HepG2 (cell line): ENCODE data around the gene MPC1. TPM values are rescaled to one million over a fixed set of nuclear protein-coding genes. Genes with fewer than 3 reads are reported as not detected.

Experiments
- AGO1 ChIP-seq: fragments of 200-400 bp; formaldehyde crosslinking; IDR thresholded peaks from 2 replicates; pipeline ENCODE4 v1.6.1; 2017; ENCODE audit warnings: mild to moderate bottlenecking, low read depth, low read length, moderate library complexity; ENCODE audit not compliant: poor library complexity, severe bottlenecking
- CBX1 ChIP-seq: IDR thresholded peaks from one replicate; pipeline ENCODE4 v1.6.1; 2016; ENCODE audit warnings: antibody characterized with exemption, low read depth
- EHMT2 ChIP-seq: fragments of 200-600 bp; sonication (generic); IDR thresholded peaks from 2 replicates; pipeline ENCODE4 v1.7.0; 2017; ENCODE audit warnings: antibody characterized with exemption, low read depth, low read length, borderline replicate concordance
- FLYWCH1 ChIP-seq: sonication (generic); formaldehyde crosslinking; IDR thresholded peaks from 2 replicates; pipeline ENCODE4 v1.8.1; 2023; ENCODE audit warnings: mild to moderate bottlenecking, missing genetic modification reagents
- HOXA7 ChIP-seq: sonication (generic); formaldehyde crosslinking; IDR thresholded peaks from 2 replicates; pipeline ENCODE4 v1.8.1; 2022; ENCODE audit warnings: mild to moderate bottlenecking, missing genetic modification reagents, moderate library complexity
- HOXD1 ChIP-seq: sonication (generic); formaldehyde crosslinking; IDR thresholded peaks from 2 replicates; pipeline ENCODE4 v1.5.0; 2020; ENCODE audit warnings: missing genetic modification reagents
- MBD4 ChIP-seq: IDR thresholded peaks from 2 replicates; pipeline ENCODE4 v1.6.1; 2012; ENCODE audit warnings: low read length, inconsistent platforms, borderline replicate concordance
- PHF5A ChIP-seq: IDR thresholded peaks from one replicate; pipeline ENCODE4 v1.6.1; 2018; ENCODE audit warnings: low read depth, missing genetic modification reagents; ENCODE audit not compliant: unreplicated experiment
- RARA ChIP-seq: IDR thresholded peaks from 2 replicates; pipeline ENCODE4 v1.6.1; 2016; ENCODE audit warnings: missing genetic modification reagents, missing compliant biosample characterization
- RBFOX2 ChIP-seq: fragments of 200-400 bp; formaldehyde crosslinking; IDR thresholded peaks from 2 replicates; pipeline ENCODE4 v1.6.1; 2017; ENCODE audit warnings: low read depth, mild to moderate bottlenecking, low read length
- RORA ChIP-seq: sonication (generic); formaldehyde crosslinking; IDR thresholded peaks from 2 replicates; pipeline ENCODE4 v1.5.0; 2020; ENCODE audit warnings: mild to moderate bottlenecking, missing genetic modification reagents, moderate library complexity
- SIX4 ChIP-seq: sonication (generic); formaldehyde crosslinking; IDR thresholded peaks from 2 replicates; pipeline ENCODE4 v1.4.0; 2020; ENCODE audit warnings: missing genetic modification reagents
- ZNF652 ChIP-seq: IDR thresholded peaks from 2 replicates; pipeline ENCODE4 v1.6.1; 2016; ENCODE audit warnings: low read depth, borderline replicate concordance
- ZNF737 ChIP-seq: sonication (generic); formaldehyde crosslinking; IDR thresholded peaks from 2 replicates; pipeline ENCODE4 v1.5.0; 2020; ENCODE audit warnings: missing genetic modification reagents, mild to moderate bottlenecking, borderline replicate concordance
- ZSCAN12 ChIP-seq: sonication (generic); formaldehyde crosslinking; IDR thresholded peaks from 2 replicates; pipeline ENCODE4 v1.9.0; 2021; ENCODE audit warnings: mild to moderate bottlenecking, missing genetic modification reagents
- ZSCAN22 ChIP-seq: sonication (generic); formaldehyde crosslinking; IDR thresholded peaks from 2 replicates; pipeline ENCODE4 v1.4.0; 2020; ENCODE audit warnings: mild to moderate bottlenecking, missing genetic modification reagents
- polyA plus RNA-seq, 8 experiments: library from polyadenylated mRNA; depleted of rRNA in 3 of 8; stranded (reverse) in 7 of 8; unstranded in 1 of 8; fragments of >200 nt; fragmentation: Illumina TruSeq in 4 of 8; extraction: Trizol in 4 of 8; gene quantifications; 2 replicates each; pipeline versions ENCODE4 v1.2.1 to v1.2.3, GENCODE V29; 2011 to 2016; ENCODE audit warnings: low read depth in 4 of 8, missing spikeins in 1 of 8, mixed read lengths in 1 of 8; ENCODE audit not compliant: insufficient read depth in 1 of 8
- total RNA-seq, 5 experiments: library from RNA; depleted of rRNA; stranded (reverse); fragments of >200 nt; fragmentation: Illumina TruSeq; extraction: Trizol; gene quantifications; 2 replicates each; pipeline ENCODE4 v1.2.3, GENCODE V29; 2016; ENCODE audit warnings: low read depth in 1 of 5
- TF ChIP-seq, protein P1 (sequence below): sonication (generic); formaldehyde crosslinking; IDR thresholded peaks from 2 replicates; pipeline ENCODE4 v1.4.0; 2020; ENCODE audit warnings: mild to moderate bottlenecking, missing genetic modification reagents
- TF ChIP-seq, protein P2 (sequence below): sonication (generic); formaldehyde crosslinking; IDR thresholded peaks from 2 replicates; pipeline ENCODE4 v1.5.1; 2020; ENCODE audit warnings: missing genetic modification reagents, mild to moderate bottlenecking, borderline replicate concordance
- TF ChIP-seq, protein P3 (sequence below): sonication (generic); formaldehyde crosslinking; IDR thresholded peaks from 2 replicates; pipeline ENCODE4 v1.4.0; 2020; ENCODE audit warnings: mild to moderate bottlenecking, missing genetic modification reagents
- TF ChIP-seq, protein P4 (sequence below): sonication (generic); formaldehyde crosslinking; IDR thresholded peaks from 2 replicates; pipeline ENCODE4 v1.9.0; 2021; ENCODE audit warnings: missing genetic modification reagents, borderline replicate concordance
- TF ChIP-seq, protein P5 (sequence below): sonication (generic); formaldehyde crosslinking; IDR thresholded peaks from 2 replicates; pipeline ENCODE4 v1.5.0; 2020; ENCODE audit warnings: missing genetic modification reagents

Gene MPC1
- total and polyA plus RNA-seq, 2 of the 13 experiments (the other 11 are each of a cell fraction or from before 2014, with no cell fraction given): 189 to 214 TPM

DNA sequence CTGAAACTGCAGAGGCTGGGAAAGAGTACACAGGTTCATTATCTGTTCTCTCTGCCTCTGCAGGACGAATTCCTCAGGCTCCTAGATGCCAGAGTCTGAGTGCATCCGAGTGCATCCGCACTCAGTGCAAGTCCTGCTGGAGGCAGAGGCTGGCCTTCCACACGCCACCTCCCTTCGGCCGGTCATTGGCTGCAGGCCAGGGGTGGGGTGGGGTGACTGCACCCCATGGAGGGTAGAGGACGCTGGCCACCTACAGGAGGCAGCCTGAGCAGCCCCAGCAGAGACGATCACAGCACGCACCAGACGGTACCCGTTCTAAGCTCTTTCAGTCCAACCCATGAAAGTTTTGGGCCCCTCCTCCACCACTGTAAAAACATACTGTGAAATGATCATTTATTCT, 52.1 kb downstream of the MPC1 start (continued):
- TF ChIP-seq, protein P1, sequence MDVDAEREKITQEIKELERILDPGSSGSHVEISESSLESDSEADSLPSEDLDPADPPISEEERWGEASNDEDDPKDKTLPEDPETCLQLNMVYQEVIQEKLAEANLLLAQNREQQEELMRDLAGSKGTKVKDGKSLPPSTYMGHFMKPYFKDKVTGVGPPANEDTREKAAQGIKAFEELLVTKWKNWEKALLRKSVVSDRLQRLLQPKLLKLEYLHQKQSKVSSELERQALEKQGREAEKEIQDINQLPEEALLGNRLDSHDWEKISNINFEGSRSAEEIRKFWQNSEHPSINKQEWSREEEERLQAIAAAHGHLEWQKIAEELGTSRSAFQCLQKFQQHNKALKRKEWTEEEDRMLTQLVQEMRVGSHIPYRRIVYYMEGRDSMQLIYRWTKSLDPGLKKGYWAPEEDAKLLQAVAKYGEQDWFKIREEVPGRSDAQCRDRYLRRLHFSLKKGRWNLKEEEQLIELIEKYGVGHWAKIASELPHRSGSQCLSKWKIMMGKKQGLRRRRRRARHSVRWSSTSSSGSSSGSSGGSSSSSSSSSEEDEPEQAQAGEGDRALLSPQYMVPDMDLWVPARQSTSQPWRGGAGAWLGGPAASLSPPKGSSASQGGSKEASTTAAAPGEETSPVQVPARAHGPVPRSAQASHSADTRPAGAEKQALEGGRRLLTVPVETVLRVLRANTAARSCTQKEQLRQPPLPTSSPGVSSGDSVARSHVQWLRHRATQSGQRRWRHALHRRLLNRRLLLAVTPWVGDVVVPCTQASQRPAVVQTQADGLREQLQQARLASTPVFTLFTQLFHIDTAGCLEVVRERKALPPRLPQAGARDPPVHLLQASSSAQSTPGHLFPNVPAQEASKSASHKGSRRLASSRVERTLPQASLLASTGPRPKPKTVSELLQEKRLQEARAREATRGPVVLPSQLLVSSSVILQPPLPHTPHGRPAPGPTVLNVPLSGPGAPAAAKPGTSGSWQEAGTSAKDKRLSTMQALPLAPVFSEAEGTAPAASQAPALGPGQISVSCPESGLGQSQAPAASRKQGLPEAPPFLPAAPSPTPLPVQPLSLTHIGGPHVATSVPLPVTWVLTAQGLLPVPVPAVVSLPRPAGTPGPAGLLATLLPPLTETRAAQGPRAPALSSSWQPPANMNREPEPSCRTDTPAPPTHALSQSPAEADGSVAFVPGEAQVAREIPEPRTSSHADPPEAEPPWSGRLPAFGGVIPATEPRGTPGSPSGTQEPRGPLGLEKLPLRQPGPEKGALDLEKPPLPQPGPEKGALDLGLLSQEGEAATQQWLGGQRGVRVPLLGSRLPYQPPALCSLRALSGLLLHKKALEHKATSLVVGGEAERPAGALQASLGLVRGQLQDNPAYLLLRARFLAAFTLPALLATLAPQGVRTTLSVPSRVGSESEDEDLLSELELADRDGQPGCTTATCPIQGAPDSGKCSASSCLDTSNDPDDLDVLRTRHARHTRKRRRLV (CRISPR knock-in tag): no peak
- no peak for TF ChIP-seq HOXA7 (CRISPR knock-in tag)
- TF ChIP-seq AGO1: peak; percentile 49
- no peak for TF ChIP-seq CBX1
- no peak for TF ChIP-seq ZSCAN12
- no peak for TF ChIP-seq ZSCAN22
- peak; percentile 34; the same call in 1 of the 2 replicates for TF ChIP-seq ZNF652 (CRISPR knock-in tag)
- TF ChIP-seq, protein P2, sequence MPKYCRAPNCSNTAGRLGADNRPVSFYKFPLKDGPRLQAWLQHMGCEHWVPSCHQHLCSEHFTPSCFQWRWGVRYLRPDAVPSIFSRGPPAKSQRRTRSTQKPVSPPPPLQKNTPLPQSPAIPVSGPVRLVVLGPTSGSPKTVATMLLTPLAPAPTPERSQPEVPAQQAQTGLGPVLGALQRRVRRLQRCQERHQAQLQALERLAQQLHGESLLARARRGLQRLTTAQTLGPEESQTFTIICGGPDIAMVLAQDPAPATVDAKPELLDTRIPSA (CRISPR knock-in tag): no peak
- TF ChIP-seq, protein P3, sequence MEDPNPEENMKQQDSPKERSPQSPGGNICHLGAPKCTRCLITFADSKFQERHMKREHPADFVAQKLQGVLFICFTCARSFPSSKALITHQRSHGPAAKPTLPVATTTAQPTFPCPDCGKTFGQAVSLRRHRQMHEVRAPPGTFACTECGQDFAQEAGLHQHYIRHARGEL: no peak
- no peak for TF ChIP-seq RARA (CRISPR knock-in tag)
- TF ChIP-seq, protein P4, sequence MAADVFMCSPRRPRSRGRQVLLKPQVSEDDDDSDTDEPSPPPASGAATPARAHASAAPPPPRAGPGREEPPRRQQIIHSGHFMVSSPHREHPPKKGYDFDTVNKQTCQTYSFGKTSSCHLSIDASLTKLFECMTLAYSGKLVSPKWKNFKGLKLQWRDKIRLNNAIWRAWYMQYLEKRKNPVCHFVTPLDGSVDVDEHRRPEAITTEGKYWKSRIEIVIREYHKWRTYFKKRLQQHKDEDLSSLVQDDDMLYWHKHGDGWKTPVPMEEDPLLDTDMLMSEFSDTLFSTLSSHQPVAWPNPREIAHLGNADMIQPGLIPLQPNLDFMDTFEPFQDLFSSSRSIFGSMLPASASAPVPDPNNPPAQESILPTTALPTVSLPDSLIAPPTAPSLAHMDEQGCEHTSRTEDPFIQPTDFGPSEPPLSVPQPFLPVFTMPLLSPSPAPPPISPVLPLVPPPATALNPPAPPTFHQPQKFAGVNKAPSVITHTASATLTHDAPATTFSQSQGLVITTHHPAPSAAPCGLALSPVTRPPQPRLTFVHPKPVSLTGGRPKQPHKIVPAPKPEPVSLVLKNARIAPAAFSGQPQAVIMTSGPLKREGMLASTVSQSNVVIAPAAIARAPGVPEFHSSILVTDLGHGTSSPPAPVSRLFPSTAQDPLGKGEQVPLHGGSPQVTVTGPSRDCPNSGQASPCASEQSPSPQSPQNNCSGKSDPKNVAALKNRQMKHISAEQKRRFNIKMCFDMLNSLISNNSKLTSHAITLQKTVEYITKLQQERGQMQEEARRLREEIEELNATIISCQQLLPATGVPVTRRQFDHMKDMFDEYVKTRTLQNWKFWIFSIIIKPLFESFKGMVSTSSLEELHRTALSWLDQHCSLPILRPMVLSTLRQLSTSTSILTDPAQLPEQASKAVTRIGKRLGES (CRISPR knock-in tag): no peak
- TF ChIP-seq HOXD1: no peak
- no peak for TF ChIP-seq SIX4
- no peak for TF ChIP-seq RBFOX2
- no peak for TF ChIP-seq ZNF737 (CRISPR knock-in tag)
- TF ChIP-seq, protein P5, sequence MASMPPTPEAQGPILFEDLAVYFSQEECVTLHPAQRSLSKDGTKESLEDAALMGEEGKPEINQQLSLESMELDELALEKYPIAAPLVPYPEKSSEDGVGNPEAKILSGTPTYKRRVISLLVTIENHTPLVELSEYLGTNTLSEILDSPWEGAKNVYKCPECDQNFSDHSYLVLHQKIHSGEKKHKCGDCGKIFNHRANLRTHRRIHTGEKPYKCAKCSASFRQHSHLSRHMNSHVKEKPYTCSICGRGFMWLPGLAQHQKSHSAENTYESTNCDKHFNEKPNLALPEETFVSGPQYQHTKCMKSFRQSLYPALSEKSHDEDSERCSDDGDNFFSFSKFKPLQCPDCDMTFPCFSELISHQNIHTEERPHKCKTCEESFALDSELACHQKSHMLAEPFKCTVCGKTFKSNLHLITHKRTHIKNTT (CRISPR knock-in tag): no peak
- no peak; the same call in 1 of the 2 replicates for TF ChIP-seq EHMT2
- TF ChIP-seq FLYWCH1 (CRISPR knock-in tag): no peak
- TF ChIP-seq RORA (CRISPR knock-in tag): no peak
- TF ChIP-seq MBD4: no peak
- TF ChIP-seq PHF5A (CRISPR knock-in tag): peak; percentile 69
